ENCODE data around the gene ZNF575.
A peak's percentile ranks its signal among the peaks of the same experiment; 100 is the strongest.

DNA sequence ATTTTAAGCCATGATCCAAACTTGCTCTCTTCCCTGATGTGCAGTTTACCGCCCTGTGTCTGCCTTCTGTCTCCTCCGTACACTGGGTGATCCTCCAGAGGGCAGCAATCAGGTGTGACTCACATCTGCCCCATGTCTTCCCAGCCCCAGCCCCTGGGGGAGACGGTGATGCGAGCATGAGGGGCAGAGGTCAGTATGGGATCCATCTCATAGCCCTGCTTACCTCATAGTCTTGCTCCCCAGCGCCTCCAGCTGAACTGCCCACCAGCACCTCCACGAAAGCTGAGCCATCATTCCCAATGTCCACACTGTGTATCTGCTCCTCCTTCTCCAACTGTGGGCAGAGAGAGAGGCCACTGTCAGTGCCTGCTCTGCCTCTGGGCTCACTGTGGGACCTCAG lies 27.7 kb downstream of the ZNF575 start:
- TF ChIP-seq POLR2AphosphoS5 (IDR thresholded peaks at IDR 0.05; ENCODE audit: low read depth) (no peak), CREB1 (CRISPR knock-in tag; IDR thresholded peaks at IDR 0.05; ENCODE audit: low read depth) (no peak), EZH2 (IDR thresholded peaks at IDR 0.05; ENCODE audit: low read depth, unreplicated experiment) (no peak), EZH2phosphoT487 (IDR thresholded peaks at IDR 0.05; ENCODE audit: unreplicated experiment) (no peak)
- TF ChIP-seq, protein P1, sequence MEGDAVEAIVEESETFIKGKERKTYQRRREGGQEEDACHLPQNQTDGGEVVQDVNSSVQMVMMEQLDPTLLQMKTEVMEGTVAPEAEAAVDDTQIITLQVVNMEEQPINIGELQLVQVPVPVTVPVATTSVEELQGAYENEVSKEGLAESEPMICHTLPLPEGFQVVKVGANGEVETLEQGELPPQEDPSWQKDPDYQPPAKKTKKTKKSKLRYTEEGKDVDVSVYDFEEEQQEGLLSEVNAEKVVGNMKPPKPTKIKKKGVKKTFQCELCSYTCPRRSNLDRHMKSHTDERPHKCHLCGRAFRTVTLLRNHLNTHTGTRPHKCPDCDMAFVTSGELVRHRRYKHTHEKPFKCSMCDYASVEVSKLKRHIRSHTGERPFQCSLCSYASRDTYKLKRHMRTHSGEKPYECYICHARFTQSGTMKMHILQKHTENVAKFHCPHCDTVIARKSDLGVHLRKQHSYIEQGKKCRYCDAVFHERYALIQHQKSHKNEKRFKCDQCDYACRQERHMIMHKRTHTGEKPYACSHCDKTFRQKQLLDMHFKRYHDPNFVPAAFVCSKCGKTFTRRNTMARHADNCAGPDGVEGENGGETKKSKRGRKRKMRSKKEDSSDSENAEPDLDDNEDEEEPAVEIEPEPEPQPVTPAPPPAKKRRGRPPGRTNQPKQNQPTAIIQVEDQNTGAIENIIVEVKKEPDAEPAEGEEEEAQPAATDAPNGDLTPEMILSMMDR (conservative IDR thresholded peaks at IDR 0.05; ENCODE audit: low read depth in 2 of 2): peak; percentile 27 to 53; a peak in 3 of 4 replicates
- TF ChIP-seq, protein P2, sequence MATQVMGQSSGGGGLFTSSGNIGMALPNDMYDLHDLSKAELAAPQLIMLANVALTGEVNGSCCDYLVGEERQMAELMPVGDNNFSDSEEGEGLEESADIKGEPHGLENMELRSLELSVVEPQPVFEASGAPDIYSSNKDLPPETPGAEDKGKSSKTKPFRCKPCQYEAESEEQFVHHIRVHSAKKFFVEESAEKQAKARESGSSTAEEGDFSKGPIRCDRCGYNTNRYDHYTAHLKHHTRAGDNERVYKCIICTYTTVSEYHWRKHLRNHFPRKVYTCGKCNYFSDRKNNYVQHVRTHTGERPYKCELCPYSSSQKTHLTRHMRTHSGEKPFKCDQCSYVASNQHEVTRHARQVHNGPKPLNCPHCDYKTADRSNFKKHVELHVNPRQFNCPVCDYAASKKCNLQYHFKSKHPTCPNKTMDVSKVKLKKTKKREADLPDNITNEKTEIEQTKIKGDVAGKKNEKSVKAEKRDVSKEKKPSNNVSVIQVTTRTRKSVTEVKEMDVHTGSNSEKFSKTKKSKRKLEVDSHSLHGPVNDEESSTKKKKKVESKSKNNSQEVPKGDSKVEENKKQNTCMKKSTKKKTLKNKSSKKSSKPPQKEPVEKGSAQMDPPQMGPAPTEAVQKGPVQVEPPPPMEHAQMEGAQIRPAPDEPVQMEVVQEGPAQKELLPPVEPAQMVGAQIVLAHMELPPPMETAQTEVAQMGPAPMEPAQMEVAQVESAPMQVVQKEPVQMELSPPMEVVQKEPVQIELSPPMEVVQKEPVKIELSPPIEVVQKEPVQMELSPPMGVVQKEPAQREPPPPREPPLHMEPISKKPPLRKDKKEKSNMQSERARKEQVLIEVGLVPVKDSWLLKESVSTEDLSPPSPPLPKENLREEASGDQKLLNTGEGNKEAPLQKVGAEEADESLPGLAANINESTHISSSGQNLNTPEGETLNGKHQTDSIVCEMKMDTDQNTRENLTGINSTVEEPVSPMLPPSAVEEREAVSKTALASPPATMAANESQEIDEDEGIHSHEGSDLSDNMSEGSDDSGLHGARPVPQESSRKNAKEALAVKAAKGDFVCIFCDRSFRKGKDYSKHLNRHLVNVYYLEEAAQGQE (IDR thresholded peaks at IDR 0.05; ENCODE audit: unreplicated experiment): no peak

All from GM23338 (cell line).